Liver (tissue), 9 donors: ENCODE measurements around the gene SLC22A25. TPM values are rescaled to one million over a fixed set of nuclear protein-coding genes. Genes with fewer than 3 reads are reported as not detected.

Experiments
- DNase-seq: peaks from one replicate; pipeline ENCODE4 v3.0.0-alpha.2; 2017; ENCODE audit warnings: low spot score
- H3K27ac ChIP-seq, 2 donors: one replicate each; pipeline ENCODE4 v1.7.0; 2013; ENCODE audit warnings: inconsistent platforms in 2 of 2, low read length in 2 of 2, control low read depth in 1 of 2, low read depth in 1 of 2, mild to moderate bottlenecking in 1 of 2
- H3K27me3 ChIP-seq, 4 donors: one replicate each; pipeline versions ENCODE4 v1.6.1 to v1.7.0; 2013; ENCODE audit warnings: low read length in 3 of 4, inconsistent platforms in 1 of 4, mild to moderate bottlenecking in 1 of 4, moderate library complexity in 1 of 4; ENCODE audit not compliant: control insufficient read depth in 4 of 4, insufficient read depth in 4 of 4
- H3K36me3 ChIP-seq, 4 donors: one replicate each; pipeline versions ENCODE4 v1.6.1 to v1.7.0; 2013; ENCODE audit warnings: low read length in 3 of 4, mild to moderate bottlenecking in 3 of 4, low read depth in 1 of 4, moderate library complexity in 1 of 4; ENCODE audit not compliant: control insufficient read depth in 4 of 4, insufficient read depth in 3 of 4
- H3K4me1 ChIP-seq, 4 donors: one replicate each; pipeline versions ENCODE4 v1.6.1 to v1.7.0; 2013; ENCODE audit warnings: low read length in 3 of 4, mild to moderate bottlenecking in 3 of 4, moderate library complexity in 1 of 4; ENCODE audit not compliant: control insufficient read depth in 4 of 4, insufficient read depth in 4 of 4
- H3K4me3 ChIP-seq, 3 donors: one replicate each; pipeline versions ENCODE4 v1.6.1 to v1.7.0; 2013; ENCODE audit warnings: low read length in 3 of 3, control low read depth in 1 of 3, low read depth in 1 of 3, mild to moderate bottlenecking in 1 of 3
- H3K9ac ChIP-seq, 2 donors: one replicate each; pipeline ENCODE4 v1.7.0; 2013; ENCODE audit warnings: low read length in 2 of 2, mild to moderate bottlenecking in 2 of 2, moderate library complexity in 2 of 2, control low read depth in 1 of 2, low read depth in 1 of 2
- H3K9me3 ChIP-seq, 4 donors: one replicate each; pipeline versions ENCODE4 v1.6.1 to v1.7.0; 2013; ENCODE audit warnings: low read length in 3 of 4; ENCODE audit not compliant: control insufficient read depth in 4 of 4
- ATF3 ChIP-seq: IDR thresholded peaks from 2 replicates; pipeline ENCODE4 v1.6.1; 2016; ENCODE audit warnings: antibody characterized with exemption
- CTCF ChIP-seq: fragments of 150-350 bp; IDR thresholded peaks from 2 replicates; pipeline ENCODE4 v1.5.1; 2017; ENCODE audit warnings: improper control_type of control experiment, low read depth, low read length; ENCODE audit not compliant: missing input control
- EGR1 ChIP-seq, 2 donors: IDR thresholded peaks; 2 replicates each; pipeline ENCODE4 v1.6.1; 2016 to 2018; ENCODE audit warnings: antibody characterized with exemption in 2 of 2, low read depth in 2 of 2
- FOXA1 ChIP-seq: IDR thresholded peaks from 2 replicates; pipeline ENCODE4 v1.6.1; 2016; ENCODE audit warnings: antibody characterized with exemption
- FOXA2 ChIP-seq: IDR thresholded peaks from 2 replicates; pipeline ENCODE4 v1.6.1; 2016; ENCODE audit warnings: antibody characterized with exemption
- GABPA ChIP-seq, 2 donors: IDR thresholded peaks in 1 of 2; conservative IDR thresholded peaks in 1 of 2; 2 replicates each; pipeline ENCODE4 v1.6.1; 2016; ENCODE audit warnings: antibody characterized with exemption in 2 of 2, mild to moderate bottlenecking in 1 of 2, moderate library complexity in 1 of 2
- HNF4A ChIP-seq, 2 donors: conservative IDR thresholded peaks; 2 replicates each; pipeline ENCODE4 v1.6.1; 2016; ENCODE audit warnings: antibody characterized with exemption in 2 of 2, mild to moderate bottlenecking in 2 of 2
- HNF4G ChIP-seq: IDR thresholded peaks from 2 replicates; pipeline ENCODE4 v1.6.1; 2016; ENCODE audit warnings: antibody characterized with exemption
- JUND ChIP-seq, 2 donors: IDR thresholded peaks; 2 replicates each; pipeline ENCODE4 v1.6.1; 2016; ENCODE audit warnings: antibody characterized with exemption in 2 of 2
- RAD21 ChIP-seq, 2 donors: IDR thresholded peaks; 2 replicates each; pipeline ENCODE4 v1.6.1; 2016; ENCODE audit warnings: antibody characterized with exemption in 2 of 2, mild to moderate bottlenecking in 2 of 2
- REST ChIP-seq: IDR thresholded peaks from 2 replicates; pipeline ENCODE4 v1.6.1; 2016; ENCODE audit warnings: antibody characterized with exemption, mild to moderate bottlenecking
- RXRA ChIP-seq, 2 donors: IDR thresholded peaks; 2 replicates each; pipeline ENCODE4 v1.6.1; 2017 to 2018; ENCODE audit warnings: antibody characterized with exemption in 2 of 2, mild to moderate bottlenecking in 1 of 2
- SP1 ChIP-seq: IDR thresholded peaks from 2 replicates; pipeline ENCODE4 v1.6.1; 2018; ENCODE audit warnings: antibody characterized with exemption, mild to moderate bottlenecking
- TAF1 ChIP-seq: conservative IDR thresholded peaks from 2 replicates; pipeline ENCODE4 v1.6.1; 2016; ENCODE audit warnings: antibody characterized with exemption, mild to moderate bottlenecking
- YY1 ChIP-seq: IDR thresholded peaks from 2 replicates; pipeline ENCODE4 v1.6.1; 2016; ENCODE audit warnings: antibody characterized with exemption, mild to moderate bottlenecking
- ZBTB33 ChIP-seq: IDR thresholded peaks from 2 replicates; pipeline ENCODE4 v1.6.1; 2016; ENCODE audit warnings: antibody characterized with exemption
- WGBS: extraction: QIAGEN DNeasy Blood & Tissue Kit; methylation state at CpG from one replicate; pipeline ENCODE4 v1.1.7; 2013; 5-methylcytosine and 5-hydroxymethylcytosine counted together
- polyA plus RNA-seq, 2 donors: library from polyadenylated mRNA; stranded (reverse) in 1 of 2; unstranded in 1 of 2; fragments of 200-250 nt in 1 of 2; fragments of >200 nt in 1 of 2; fragmentation: Nextera tagmentation in 1 of 2; extraction: Ambion mirVana in 1 of 2; gene quantifications; one replicate each; pipeline versions ENCODE4 v1.2.1 to v1.2.3, GENCODE V29; 2013 to 2015
- total RNA-seq, 2 donors: library from RNA; depleted of rRNA; stranded (reverse); fragments of >200 nt; gene quantifications; one replicate each; pipeline ENCODE4 v1.2.3, GENCODE V29; 2014
- donor health status: healthy.
- donor health status: healthy.
- donor health status: healthy.
- donor health status: healthy.
- donor health status: healthy.

The SLC22A25 gene
- total and polyA plus RNA-seq, 4 donors, result 3.3 to 35.3 (median 20.9) TPM

GRCh38 chr11:63242089-63242781 is 1.2 kb downstream of the SLC22A25 start:
- peaks cover 2 to 19% (median 15%) of the 10 kb centered on the region in 4 donors for H3K36me3 ChIP-seq
- H3K27ac ChIP-seq, result peak overlapping the region; percentile 73 to 89
- no peak for TF ChIP-seq EGR1 (IDR thresholded peaks at IDR 0.05; ENCODE audit: low read depth in 2 of 2)
- no peak for TF ChIP-seq YY1
- TF ChIP-seq ATF3, result no peak
- TF ChIP-seq GABPA (IDR thresholded peaks at IDR 0.05 in 1 of 2, conservative IDR thresholded peaks at IDR 0.05 in 1 of 2), result no peak
- no peak for TF ChIP-seq HNF4A (conservative IDR thresholded peaks at IDR 0.05)
- no peak for TF ChIP-seq FOXA2
- no peak for TF ChIP-seq CTCF
- no peak for TF ChIP-seq TAF1
- no peak for TF ChIP-seq RAD21 (IDR thresholded peaks at IDR 0.05)
- no peak for TF ChIP-seq JUND (IDR thresholded peaks at IDR 0.05)
- TF ChIP-seq FOXA1, result no peak
- no peak for TF ChIP-seq REST
- no peak for TF ChIP-seq HNF4G
- no peak for TF ChIP-seq RXRA (IDR thresholded peaks at IDR 0.05)
- TF ChIP-seq SP1, result no peak
- no peak for TF ChIP-seq ZBTB33
- 34% methylated on average over 5 of the region's 5 CpGs for WGBS
- H3K9ac ChIP-seq, result peak overlapping the region; percentile 63 to 79
- no peak for DNase-seq
- no peaks in the 10 kb centered on the region for H3K9me3 ChIP-seq
- H3K27me3 ChIP-seq, result no peaks in the 10 kb centered on the region
- H3K4me1 ChIP-seq, result peaks cover 0 to 55% (median 43%) of the 10 kb centered on the region in 4 donors
- H3K4me3 ChIP-seq, result peak overlapping the region; percentile 54 to 80 (median 77)
